ENCODE measurements around the gene TMPRSS9.
"Not testable (repeated sequence)": the region's sequence is repeated elsewhere in the genome, so short reads cannot be mapped to it uniquely, and the experiment has no call there.

TMPRSS9 gene

DNA sequence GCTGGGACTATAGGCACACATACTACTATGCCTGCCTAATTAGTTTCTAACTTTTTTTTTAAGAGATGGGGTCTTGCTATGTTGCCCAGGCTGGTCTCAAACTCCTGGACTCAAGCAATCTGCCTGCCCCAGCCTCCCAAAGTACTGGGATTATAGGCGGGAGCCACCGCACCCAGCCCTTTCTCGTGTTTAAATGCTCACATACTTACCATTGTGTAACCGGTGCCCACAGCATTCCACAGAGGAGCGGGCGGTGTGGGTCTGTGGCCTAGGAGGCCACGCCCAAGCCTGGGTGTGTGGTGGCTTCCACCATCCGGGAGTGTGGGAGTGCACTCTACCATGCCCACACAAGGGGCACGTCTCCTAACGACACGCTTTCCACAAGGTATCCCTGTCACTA lies 89.0 kb downstream of the TMPRSS9 start:
- H3K4me3 Mint-ChIP-seq: no peak overlapping the region
- peaks cover 19% of the 10 kb centered on the region for H3K4me1 Mint-ChIP-seq (ENCODE audit: low read depth)
- no peaks in the 10 kb centered on the region for H3K9me3 Mint-ChIP-seq (ENCODE audit: low read depth)
- H3K36me3 Mint-ChIP-seq: no peaks in the 10 kb centered on the region
- H3K27me3 Mint-ChIP-seq: no peaks in the 10 kb centered on the region
- H3K27ac Mint-ChIP-seq: no peak overlapping the region

GRCh38 chr19:2451138-2451537 lies 91.1 kb downstream of the TMPRSS9 start:
- Mint-ChIP-seq H3K36me3 (no peaks in the 10 kb centered on the region), H3K27ac (no peak overlapping the region), H3K4me3 (no peak overlapping the region), H3K4me1 (ENCODE audit: low read depth) (peaks cover 27% of the 10 kb centered on the region), H3K27me3 (no peaks in the 10 kb centered on the region), H3K9me3 (ENCODE audit: low read depth) (no peaks in the 10 kb centered on the region)

DNA sequence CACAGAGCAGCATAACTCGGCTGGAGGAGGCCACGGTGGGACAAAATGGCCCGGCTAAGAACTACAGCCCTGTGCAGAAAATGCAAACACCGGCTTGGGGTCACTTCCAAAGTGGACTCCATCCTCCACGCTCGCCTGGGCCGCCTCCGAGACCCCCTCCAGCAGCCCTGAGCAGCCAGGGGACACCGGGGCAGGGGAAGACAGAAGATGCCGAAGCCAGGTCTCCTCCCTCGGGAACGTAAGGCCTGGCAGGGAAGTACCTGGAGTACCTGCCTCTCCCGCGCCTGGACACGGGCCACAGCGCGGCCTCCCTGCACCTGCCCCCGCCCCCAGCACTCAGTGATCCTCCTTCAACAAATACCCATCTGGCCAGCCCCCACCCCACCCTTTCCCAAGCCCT lies 91.7 kb downstream of the TMPRSS9 start:
- H3K27me3 Mint-ChIP-seq: no peaks in the 10 kb centered on the region
- H3K27ac Mint-ChIP-seq: no peak overlapping the region
- no peaks in the 10 kb centered on the region for H3K9me3 Mint-ChIP-seq (ENCODE audit: low read depth)

GRCh38 chr19:2453431-2454025 lies 93.5 kb downstream of the TMPRSS9 start:
- H3K9me3 Mint-ChIP-seq (ENCODE audit: low read depth): no peaks in the 10 kb centered on the region
- no peak overlapping the region for H3K4me3 Mint-ChIP-seq
- H3K27ac Mint-ChIP-seq: no peak overlapping the region
- H3K27me3 Mint-ChIP-seq: no peaks in the 10 kb centered on the region
- H3K4me1 Mint-ChIP-seq (ENCODE audit: low read depth): peaks cover 17% of the 10 kb centered on the region
- H3K36me3 Mint-ChIP-seq: no peaks in the 10 kb centered on the region

More for the DNA sequence above, 91.7 kb downstream of the TMPRSS9 start:
- Mint-ChIP-seq H3K4me1 (ENCODE audit: low read depth) (peaks cover 21% of the 10 kb centered on the region), H3K36me3 (no peaks in the 10 kb centered on the region), H3K4me3 (no peak overlapping the region)

GRCh38 chr19:2454199-2454961 lies 94.3 kb downstream of the TMPRSS9 start:
- no peaks in the 10 kb centered on the region for H3K27me3 Mint-ChIP-seq
- H3K4me3 Mint-ChIP-seq: peak overlapping the region; percentile 83
- no peak overlapping the region for H3K27ac Mint-ChIP-seq
- H3K4me1 Mint-ChIP-seq (ENCODE audit: low read depth): peaks cover 17% of the 10 kb centered on the region
- no peaks in the 10 kb centered on the region for H3K36me3 Mint-ChIP-seq
- H3K9me3 Mint-ChIP-seq (ENCODE audit: low read depth): no peaks in the 10 kb centered on the region

GRCh38 chr19:2454962-2455850 lies 95.1 kb downstream of the TMPRSS9 start:
- Mint-ChIP-seq H3K9me3 (ENCODE audit: low read depth) (no peaks in the 10 kb centered on the region), H3K4me1 (ENCODE audit: low read depth) (peaks cover 15% of the 10 kb centered on the region), H3K27ac (peak overlapping the region; percentile 58), H3K4me3 (peak overlapping the region; percentile 83), H3K36me3 (no peaks in the 10 kb centered on the region), H3K27me3 (no peaks in the 10 kb centered on the region)

DNA sequence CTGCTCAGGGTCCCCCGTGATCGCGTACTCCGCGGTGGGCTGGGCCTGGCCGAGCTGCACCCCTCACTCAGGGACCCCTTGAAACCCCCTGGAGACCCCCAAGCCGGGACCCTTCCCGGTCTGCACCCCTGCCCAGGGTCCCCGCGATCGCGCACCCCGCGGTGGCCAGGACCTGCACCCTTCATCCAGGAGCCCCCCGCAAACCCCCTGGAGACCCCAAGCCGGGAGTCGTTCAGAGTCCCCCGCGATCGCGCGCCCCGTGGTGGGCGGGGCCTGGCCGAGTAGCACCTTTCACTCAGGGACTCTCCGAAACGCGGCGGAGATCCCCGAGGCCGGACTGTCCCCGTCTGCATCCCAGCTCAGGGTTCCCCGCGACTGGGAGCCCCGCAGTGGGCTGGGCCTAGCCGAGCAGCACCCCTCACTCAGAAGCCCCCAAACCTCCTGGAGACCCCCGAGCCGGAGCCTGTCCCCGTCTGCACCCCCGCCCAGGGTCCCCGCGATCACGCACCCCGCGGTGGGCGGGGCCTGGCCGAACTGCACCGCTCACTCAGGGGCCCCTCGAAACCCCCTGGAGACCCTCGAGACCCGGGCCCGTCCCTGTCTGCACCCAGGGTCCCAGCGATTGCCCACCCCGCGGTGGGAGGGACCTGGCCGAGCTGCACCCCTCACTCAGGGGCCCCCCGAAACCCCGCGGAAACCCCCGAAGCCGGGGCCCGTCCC lies 95.9 kb downstream of the TMPRSS9 start:
- Mint-ChIP-seq H3K27ac (peak overlapping the region; percentile 73), H3K27me3 (no peaks in the 10 kb centered on the region), H3K36me3 (no peaks in the 10 kb centered on the region), H3K4me3 (peak overlapping the region; percentile 83), H3K4me1 (ENCODE audit: low read depth) (peaks cover 15% of the 10 kb centered on the region), H3K9me3 (ENCODE audit: low read depth) (no peaks in the 10 kb centered on the region)

GRCh38 chr19:2457394-2458037 lies 97.5 kb downstream of the TMPRSS9 start:
- no peaks in the 10 kb centered on the region for H3K27me3 Mint-ChIP-seq
- no peaks in the 10 kb centered on the region for H3K9me3 Mint-ChIP-seq (ENCODE audit: low read depth)
- peaks cover 21% of the 10 kb centered on the region for H3K4me1 Mint-ChIP-seq (ENCODE audit: low read depth)
- no peak overlapping the region for H3K27ac Mint-ChIP-seq
- no peaks in the 10 kb centered on the region for H3K36me3 Mint-ChIP-seq
- peak overlapping the region; percentile 89 for H3K4me3 Mint-ChIP-seq

- no peak overlapping the region for H3K27ac Mint-ChIP-seq
Measured at GRCh38 chr19:2458054-2458453, 98.0 kb downstream of the TMPRSS9 start.

DNA sequence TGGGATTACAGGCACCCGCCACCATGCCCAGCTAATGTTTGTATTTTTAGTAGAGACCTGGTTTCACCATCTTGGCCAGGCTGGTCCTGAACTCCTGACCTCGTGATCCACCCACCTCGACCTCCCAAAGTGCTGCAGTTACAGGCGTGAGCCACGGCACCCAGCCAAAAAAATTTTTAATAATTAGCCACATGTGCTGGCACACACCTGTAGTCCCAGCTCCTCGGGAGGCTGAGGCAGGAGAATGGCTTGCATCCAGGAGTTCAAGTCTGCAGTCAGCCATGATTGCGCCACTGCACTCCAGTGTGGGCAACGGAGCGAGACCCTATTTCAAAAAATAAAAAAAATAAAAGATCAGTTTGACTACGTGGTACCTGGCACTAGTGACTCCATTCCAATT lies 98.7 kb downstream of the TMPRSS9 start:
- peaks cover 21% of the 10 kb centered on the region for H3K4me1 Mint-ChIP-seq (ENCODE audit: low read depth)
- H3K27me3 Mint-ChIP-seq; H3K9me3 Mint-ChIP-seq (ENCODE audit: low read depth); H3K27ac Mint-ChIP-seq; H3K36me3 Mint-ChIP-seq; H3K4me3 Mint-ChIP-seq: not testable (repeated sequence)

More at GRCh38 chr19:2458054-2458453, 98.0 kb downstream of the TMPRSS9 start:
- no peaks in the 10 kb centered on the region for H3K36me3 Mint-ChIP-seq
- H3K4me1 Mint-ChIP-seq (ENCODE audit: low read depth): peaks cover 21% of the 10 kb centered on the region
- H3K27me3 Mint-ChIP-seq: no peaks in the 10 kb centered on the region
- no peaks in the 10 kb centered on the region for H3K9me3 Mint-ChIP-seq (ENCODE audit: low read depth)
- H3K4me3 Mint-ChIP-seq: no peak overlapping the region

- H3K4me1 Mint-ChIP-seq (ENCODE audit: low read depth): peaks cover 15% of the 10 kb centered on the region
- no peaks in the 10 kb centered on the region for H3K9me3 Mint-ChIP-seq (ENCODE audit: low read depth)
- H3K27me3 Mint-ChIP-seq: no peaks in the 10 kb centered on the region
- no peak overlapping the region for H3K4me3 Mint-ChIP-seq
- no peaks in the 10 kb centered on the region for H3K36me3 Mint-ChIP-seq
- H3K27ac Mint-ChIP-seq: no peak overlapping the region
Measured at GRCh38 chr19:2460245-2460644, 100.2 kb downstream of the TMPRSS9 start.

DNA sequence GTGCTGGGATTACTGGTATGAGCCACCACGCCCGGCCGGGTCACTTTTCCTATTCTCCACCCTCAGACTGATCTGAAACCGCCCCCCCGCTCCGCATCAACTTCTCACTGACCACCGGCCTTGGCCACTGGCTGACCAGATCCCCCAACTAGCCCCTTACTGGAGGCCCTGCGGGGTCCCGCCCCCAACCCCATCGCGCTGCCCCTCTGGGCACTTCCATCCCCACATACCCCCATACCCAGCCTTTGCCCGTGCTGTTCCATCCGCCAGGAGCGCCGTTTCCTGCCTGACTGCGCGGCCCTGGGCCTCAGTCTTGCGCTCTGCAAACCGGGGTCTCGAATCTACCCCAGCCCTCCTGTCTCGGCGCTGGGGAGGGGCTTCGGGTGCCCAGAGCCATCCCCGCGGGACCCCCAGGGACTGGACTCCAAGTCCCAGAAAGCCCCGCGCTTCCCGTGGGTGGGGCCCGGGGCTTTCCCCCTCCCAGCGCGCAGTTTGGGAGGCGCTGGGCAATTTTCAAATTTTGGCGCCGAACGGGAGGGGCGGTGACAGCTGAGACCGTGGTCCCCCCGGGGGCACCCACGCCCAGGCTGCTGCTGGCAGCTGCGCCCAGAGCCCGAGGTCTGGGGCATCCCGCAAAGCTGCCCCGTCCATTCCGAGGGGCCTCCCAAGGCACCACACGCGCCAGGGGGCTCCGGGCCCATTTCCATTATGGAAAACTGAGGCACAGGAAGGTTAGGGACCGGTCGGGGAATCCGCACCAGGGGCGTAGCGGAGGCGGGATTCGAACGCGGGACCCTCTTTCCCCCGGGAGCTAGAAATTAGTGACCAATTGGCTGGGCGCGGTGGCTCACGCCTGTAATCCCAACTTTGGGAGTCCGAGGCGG lies 101.9 kb downstream of the TMPRSS9 start:
- no peak overlapping the region for H3K27ac Mint-ChIP-seq
- no peaks in the 10 kb centered on the region for H3K36me3 Mint-ChIP-seq
- H3K4me1 Mint-ChIP-seq (ENCODE audit: low read depth): peaks cover 12% of the 10 kb centered on the region
- no peaks in the 10 kb centered on the region for H3K9me3 Mint-ChIP-seq (ENCODE audit: low read depth)
- H3K27me3 Mint-ChIP-seq: no peaks in the 10 kb centered on the region
- peak overlapping the region; percentile 78 for H3K4me3 Mint-ChIP-seq

DNA sequence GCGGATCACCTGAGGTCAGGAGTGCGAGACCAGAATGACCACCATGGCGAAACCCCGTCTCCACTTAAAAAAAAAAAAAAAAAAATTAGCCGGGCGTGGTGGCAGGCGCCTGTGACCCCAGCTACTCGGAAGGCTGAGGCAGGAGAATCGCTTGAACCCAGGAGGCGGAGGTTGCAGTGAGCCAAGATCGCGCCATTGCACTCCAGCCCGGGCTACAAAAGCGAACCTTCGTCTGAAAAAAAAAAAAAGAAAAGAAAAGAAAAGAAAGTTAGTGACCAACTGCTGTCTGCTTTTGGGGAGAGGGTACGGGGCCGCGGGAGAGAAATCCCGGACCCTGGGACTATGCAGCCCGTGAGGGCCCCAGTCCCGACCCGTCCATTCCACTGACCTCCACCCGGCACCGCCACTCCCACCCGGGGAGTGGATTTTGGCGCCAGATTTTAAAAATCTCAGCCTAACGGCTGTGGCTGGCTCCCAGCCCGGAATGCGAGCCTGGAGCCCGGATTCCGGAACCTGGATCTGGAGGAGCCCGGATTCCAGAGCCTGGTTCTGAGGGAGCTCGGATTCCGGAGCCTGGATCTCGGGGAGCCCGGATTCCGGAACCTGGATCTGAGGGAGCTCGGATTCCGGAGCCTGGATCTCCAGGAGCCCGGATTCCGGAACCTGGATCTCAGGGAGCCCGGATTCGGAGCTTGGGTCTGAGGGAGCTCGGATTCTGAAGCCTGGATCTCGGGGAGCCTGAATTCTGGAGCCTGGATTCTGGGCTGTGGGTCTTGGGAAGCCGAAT lies 102.8 kb downstream of the TMPRSS9 start:
- H3K4me3 Mint-ChIP-seq: no peak overlapping the region
- H3K4me1 Mint-ChIP-seq (ENCODE audit: low read depth): peaks cover 8% of the 10 kb centered on the region
- no peak overlapping the region for H3K27ac Mint-ChIP-seq
- no peaks in the 10 kb centered on the region for H3K36me3 Mint-ChIP-seq
- no peaks in the 10 kb centered on the region for H3K9me3 Mint-ChIP-seq (ENCODE audit: low read depth)
- H3K27me3 Mint-ChIP-seq: no peaks in the 10 kb centered on the region
